ENCODE results near the gene ELOVL5.
"Not testable (repeated sequence)": the region's sequence is repeated elsewhere in the genome, so short reads cannot be mapped to it uniquely, and the experiment has no call there.

The ELOVL5 gene

DNA sequence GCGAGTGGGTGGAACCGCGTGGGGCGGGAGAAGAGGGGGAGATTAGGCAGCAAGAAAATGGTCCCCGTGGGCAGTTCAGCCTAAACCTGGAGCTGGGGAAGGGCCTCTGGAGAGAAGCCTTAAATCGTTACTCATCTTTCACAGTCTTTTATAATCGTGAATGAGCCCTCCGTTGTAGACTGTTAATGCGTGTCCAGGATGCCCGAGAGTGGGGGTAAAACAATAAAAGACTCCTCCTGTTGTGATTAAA is 11.0 kb upstream of the ELOVL5 start:
- no peak for DNase-seq (ENCODE audit: low read depth in 2 of 3, low spot score in 1 of 3)

DNA sequence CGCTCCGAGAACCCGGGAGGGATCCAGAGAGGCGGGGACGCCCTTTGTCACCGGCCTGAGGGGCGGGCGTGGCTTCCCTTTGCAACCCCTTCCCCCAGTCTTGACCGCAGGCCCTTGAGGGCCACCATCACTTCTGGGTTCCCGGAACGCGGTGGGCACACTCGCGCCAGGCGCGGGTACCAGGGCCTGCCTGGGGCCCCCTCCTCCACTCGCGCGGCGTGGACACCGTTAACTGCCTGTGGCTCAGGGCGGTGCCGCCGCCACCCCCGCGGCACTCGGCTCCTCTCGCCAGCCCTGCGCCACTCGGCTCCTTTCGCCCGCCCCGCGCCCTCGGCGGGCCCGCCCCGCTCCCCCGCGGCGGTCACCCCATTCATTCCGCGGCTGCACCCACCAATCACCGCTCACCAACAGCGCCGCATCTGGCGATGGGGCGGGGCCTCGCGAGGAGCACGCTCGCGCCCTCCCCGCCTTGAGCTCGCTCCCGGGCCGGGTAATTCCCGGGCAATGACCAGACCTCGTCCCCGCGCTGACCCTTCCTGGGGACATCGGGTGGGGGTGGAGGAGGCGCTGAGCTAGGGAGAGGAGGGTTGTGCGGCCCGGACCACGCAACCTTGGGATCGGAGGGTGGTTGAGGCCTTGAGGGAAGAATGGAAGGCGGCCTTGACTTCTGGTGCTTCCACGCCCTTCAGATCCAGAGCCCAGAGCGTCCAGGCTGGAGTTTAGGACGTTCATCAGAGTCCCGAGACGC is 10.5 kb upstream of the ELOVL5 start:
- DNase-seq (ENCODE audit: low read depth in 2 of 3, low spot score in 1 of 3) = peak; percentile 80 to 91 (median 87)

DNA sequence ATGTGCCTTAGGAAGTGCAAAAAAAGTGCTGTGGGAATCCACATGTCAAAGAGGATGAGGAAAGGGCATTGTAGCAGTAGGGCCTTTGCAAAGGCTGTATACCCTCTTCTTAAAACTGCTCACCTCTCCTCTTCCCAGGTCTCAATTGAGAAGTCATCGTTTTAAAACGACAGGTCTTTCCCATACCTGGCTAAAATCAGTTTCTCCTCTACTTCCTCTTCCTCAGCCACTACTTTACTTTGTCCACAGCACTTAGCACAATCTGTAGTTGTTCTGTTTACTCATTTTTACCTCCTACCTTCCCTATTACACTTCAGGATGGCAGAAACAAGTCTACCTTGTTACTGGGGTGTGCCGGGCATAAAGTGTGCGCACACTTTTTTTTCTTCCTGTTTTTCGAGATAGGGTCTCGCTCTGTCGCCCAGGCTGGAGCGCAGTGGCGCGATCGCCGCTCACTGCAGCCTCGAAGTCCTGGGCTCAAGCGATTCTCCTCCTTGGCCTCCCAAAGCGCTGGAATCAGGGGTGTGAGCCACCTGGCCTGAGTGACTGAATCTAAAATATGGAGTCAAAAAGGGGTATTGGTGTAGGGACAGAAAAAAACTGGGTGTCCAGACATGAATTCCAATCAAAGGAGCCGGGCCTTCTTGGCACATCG is 9.8 kb upstream of the ELOVL5 start:
- DNase-seq (ENCODE audit: low read depth in 2 of 3, low spot score in 1 of 3) = no peak

DNA sequence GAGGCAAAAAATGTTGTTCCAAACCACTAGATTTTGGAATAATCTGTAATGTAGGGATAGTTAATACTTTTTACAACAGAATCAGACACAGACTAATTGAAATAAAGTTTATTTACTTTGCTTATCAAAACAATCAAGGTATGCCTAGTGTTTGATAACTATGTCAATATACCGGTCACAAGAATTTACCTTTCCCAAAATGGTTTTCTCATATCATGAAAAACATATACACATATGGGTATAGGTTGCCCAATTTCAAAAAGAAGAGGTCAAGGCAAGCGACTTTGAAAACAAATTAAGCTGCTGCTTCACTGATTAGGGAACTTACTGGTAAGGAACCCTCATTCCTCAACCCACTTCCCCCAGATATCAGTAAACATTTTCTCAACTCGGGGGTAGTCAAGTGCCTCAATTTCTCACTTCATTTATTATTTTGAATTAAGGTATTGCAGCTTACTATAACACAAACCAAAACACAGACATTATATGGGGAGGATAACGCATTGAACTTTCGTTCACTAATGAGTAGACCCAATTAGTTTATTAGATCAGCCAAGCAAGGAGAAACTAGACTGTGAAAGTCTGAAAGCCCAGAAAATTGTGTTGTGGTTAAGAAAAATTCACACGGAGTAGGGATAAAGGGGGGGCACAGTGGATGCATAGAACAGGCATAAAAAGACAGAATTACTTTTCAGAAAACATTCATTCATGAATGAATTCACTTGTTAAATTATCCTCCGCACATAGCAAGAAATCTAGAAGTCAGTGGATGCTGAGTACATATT is 9.0 kb upstream of the ELOVL5 start:
- DNase-seq (ENCODE audit: low read depth in 2 of 3, low spot score in 1 of 3) = no peak

DNA sequence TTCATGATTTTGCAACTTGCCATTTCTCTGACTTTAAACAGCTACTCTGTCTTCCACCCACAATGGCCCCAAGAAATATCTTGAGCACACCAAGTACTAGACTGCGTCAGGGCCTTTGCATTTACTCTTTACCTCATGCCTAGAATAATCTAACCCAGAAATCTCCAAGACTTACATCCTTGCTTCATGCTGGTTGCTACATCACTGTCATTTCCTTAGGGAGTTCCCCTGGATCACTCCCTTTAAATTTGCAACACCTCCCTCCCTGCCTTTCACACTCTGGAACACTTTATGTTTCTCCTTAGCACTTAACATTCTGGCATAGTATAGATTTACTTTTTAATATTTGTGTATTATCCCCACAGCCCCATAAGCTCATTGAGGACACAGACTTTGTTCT is 4.9 kb upstream of the ELOVL5 start:
- no peak for DNase-seq (ENCODE audit: low read depth in 2 of 3, low spot score in 1 of 3)

DNA sequence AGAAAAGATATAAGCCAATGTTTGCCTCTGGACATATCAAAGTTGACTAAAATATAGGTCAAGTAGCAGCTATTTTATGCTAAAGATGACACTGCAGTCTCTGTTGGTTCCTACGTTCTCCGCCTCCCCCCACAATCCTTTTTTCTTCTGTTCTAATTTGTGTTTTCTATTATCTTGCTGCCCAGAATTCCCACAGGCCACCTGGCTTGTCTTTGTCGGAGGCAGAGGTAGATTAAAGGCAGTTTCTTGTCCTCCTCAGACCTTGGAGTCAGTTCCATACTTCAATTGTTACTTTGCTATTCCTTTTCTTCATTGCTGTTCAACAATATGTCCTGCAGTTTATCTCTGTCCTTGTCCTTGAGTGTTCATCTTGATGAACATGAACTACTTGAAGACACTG is 3.6 kb upstream of the ELOVL5 start:
- DNase-seq (ENCODE audit: low read depth in 2 of 3, low spot score in 1 of 3) = no peak

DNA sequence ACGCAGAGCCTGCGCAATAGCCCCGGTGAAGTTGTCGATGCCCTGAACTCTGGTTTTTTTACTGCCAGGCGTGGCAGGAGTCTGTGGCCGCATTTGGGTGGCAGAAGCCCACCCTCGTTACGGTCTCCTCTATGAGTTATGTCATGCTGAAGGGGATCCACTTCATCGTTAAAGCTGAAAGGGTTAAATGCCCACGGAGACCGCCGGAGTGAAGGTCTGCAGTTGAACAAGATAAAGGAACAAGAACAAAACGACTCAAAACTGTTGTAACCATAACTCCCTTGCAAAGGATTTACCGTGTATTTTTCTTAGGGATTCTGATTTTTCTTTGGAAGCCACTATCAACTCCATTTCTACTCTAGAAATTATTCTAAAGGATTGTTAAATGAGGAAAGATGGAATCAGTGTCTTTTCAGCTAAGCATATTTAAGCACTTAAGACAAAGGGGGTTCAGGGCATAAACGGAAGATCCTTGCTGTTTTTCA is 501 bp upstream of the ELOVL5 start:
- DNase-seq (ENCODE audit: low read depth in 2 of 3, low spot score in 1 of 3) = no peak

DNA sequence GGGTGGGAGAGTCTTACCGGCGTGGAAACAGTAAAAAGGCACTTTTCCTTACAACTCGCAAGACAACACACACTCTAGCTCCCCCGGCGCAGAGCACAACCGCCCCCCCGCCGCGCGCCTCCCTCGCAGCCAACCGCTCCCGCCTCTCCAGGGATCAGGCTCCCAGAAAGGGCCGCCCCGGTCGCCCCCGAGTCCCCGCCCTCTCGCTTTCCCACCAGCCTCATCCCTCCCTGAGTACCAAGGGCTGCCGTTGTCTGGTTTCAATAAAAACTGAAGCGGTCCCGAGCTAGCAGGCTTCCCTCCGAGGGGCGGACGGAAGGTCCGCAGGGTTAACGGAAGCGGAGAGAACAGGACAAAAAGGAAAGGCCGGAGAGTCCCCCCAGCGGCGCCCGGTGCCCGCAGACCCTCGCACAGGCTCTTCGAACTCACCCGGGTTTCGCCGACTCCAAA is 804 bp downstream of the ELOVL5 start:
- DNase-seq (ENCODE audit: low read depth in 2 of 3, low spot score in 1 of 3) = peak; percentile 30 to 45 (median 30)

DNA sequence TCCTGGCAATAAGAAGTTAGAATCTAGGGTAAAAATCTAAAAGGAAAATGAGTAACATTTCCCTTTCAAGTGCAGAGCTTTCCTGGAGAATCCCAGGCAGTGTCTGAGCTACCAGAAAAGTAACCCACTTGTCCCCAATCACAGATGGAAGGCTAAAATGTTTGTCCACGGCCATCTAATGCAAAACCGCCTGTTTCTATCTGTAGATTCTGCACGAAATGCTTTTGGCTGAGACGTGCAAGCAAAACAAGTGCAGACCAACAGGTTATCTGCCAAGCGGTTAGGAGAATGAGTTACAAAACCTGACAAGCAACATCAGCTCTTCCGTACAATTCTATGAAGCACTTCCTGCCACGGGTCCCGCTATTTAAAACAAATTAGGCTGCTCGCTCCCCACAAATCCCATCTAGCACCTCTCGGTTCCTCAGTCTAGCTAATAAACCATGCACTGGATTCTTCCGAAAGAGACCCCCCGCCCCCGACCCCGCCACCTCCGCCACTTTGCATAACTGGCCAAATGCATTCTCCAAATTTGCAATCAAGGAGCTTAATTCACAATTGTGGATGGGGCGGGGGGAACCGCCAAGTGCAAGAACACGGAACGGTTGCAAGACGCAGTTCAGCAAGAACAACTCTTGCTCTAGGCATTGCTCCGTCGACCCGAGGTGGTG is 1.4 kb downstream of the ELOVL5 start:
- DNase-seq (ENCODE audit: low read depth in 2 of 3, low spot score in 1 of 3) = no peak

DNA sequence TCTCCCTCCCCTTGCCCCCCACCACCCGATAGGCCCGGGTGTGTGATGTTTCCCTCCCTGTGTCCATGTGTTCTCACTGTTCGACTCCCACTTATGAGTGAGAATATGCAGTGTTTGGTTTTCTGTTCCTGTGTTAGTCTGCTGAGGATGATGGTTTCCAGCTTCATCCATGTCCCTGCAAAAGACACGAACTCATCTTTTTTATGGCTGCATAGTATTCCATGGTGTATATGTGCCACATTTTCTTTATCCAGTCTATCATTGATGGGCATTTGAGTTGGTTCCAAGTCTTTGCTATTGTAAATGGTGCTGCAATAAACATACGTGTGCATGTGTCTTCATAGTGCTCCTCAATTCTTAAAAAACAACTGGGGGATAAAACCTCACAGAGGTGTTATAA is 2.7 kb downstream of the ELOVL5 start:
- not testable (repeated sequence) for DNase-seq (ENCODE audit: low read depth in 2 of 3, low spot score in 1 of 3)

DNA sequence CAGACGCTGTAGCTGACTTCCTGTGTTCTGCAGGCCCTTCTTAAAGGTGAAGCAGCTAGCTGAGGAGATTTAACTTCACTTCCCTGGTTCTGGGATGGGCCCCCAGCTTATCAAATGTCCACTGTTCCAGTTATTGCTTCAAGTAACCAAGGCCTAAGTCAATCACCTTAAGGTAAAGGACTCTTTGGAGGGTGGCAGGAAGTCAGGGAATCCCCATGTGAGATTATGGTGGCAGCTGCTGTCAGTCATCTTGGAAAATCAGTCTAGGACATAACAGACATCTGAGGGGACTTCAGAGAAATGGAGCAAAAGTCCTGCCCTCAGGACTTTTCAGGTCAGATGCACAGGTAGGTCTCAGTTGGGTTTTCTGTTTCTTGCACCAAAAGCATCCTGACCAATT is 3.8 kb downstream of the ELOVL5 start:
- DNase-seq (ENCODE audit: low read depth in 2 of 3, low spot score in 1 of 3) = no peak

DNA sequence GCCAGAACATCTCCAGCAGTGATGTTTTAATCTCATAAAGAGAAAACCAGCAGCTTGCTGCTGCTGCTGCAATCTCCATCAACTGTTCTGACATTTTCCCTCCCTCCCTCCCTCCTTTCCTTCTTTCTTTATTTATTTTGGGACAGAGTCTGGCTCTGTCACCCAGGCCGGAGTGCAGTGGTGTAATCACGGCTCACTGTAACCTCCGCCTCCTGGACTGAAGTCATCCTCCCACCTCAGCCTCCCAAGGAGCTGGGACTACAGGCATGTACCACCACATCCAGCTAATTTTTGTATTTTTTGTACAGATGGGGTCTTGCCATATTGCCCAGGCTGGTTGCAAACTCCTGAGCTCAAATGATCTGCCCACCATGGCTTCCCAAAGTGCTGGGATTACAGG is 5.7 kb downstream of the ELOVL5 start:
- no peak for DNase-seq (ENCODE audit: low read depth in 2 of 3, low spot score in 1 of 3)

DNA sequence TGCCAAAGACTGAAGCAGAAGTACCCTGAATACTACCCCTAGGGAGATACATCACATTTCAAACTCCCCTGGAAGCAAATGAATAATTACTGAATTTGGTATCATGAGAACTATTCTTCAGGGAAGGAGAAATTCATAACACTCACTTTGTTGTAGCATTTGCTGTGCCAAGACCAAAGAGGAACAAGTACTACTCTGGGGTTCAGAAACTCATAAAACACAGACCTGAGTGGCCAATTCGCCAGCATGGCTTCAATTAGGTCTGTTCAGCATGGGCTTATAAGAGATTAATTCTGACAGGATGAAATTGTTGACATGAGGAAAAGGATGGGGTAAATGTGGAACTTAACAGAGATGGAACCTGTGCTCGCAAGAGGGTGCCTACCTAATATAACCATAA is 6.5 kb downstream of the ELOVL5 start:
- DNase-seq (ENCODE audit: low read depth in 2 of 3, low spot score in 1 of 3) = no peak

DNA sequence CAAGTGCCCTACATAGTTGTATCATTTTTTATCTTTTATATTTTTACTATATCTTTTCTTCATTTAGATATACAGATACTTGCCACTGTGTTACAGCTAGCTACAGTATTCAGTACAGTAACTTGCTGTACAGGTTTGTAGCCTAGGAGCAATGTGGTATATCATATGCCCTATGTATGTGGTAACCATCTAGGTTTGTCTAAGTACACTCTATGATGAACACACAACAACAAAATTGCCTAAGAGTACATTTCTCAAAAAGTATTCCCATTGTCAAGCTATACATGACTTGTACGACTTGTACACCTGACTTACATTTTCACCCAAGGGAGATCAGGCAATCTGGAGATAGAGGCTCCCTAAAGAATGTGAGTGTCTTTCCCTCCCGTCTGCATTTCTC is 8.2 kb downstream of the ELOVL5 start:
- no peak for DNase-seq (ENCODE audit: low read depth in 2 of 3, low spot score in 1 of 3)

DNA sequence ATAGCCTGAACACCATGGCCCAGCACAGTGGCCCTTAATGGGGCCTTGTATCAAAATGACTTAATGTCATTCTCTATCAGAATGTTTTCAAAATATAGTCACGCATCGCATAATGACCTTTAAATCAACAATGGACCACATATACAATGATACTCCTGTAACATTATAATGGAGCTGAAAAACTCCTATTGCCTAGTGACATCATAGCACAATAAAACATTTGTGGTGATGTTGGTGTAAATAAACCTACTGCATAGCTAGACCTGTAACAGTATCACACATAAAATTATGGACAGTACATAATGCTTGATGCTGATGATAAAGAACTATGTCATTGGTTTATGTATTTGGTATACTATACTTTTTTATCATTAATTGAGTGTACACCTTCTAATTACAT is 9.3 kb downstream of the ELOVL5 start:
- no peak for DNase-seq (ENCODE audit: low read depth in 2 of 3, low spot score in 1 of 3)

DNA sequence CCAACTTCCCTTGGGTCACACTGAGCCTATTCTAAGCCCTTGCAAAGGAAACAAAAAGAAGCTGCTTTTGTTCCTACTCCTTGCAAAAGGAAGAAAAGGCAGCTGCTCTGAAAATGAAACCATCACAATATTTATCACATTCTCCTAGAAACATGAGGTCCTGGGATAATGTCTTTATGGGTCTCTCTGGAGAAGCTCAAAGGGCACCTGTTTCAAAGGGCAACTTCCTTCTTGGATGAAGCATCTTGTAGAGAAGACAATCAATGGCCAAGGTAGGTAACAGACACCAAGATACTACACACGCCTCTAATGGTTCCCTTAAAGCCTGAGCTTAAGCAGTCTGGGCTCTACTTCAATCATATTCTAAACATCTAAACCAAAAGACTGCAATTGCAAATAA is 10.4 kb downstream of the ELOVL5 start:
- DNase-seq (ENCODE audit: low read depth in 2 of 3, low spot score in 1 of 3) = no peak

DNA sequence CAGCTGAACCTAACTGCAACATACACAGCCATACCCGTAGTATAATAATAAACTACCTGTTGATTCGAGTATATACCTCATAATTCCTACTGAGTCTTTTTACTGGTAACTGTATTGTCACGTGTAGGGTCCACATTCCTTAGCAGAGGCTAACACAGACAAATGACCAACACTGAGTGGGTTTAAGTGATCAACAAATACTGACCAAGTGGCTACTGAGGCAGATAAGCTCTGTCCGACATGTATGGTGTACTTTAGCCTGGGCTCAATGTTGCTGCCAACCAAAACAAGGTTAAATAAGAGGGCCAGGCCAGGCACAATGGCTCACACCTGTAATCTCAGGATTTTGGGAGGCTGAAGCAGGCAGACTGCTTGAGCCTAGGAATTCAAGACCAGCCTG is 12.7 kb downstream of the ELOVL5 start:
- no peak for DNase-seq (ENCODE audit: low read depth in 2 of 3, low spot score in 1 of 3)

DNA sequence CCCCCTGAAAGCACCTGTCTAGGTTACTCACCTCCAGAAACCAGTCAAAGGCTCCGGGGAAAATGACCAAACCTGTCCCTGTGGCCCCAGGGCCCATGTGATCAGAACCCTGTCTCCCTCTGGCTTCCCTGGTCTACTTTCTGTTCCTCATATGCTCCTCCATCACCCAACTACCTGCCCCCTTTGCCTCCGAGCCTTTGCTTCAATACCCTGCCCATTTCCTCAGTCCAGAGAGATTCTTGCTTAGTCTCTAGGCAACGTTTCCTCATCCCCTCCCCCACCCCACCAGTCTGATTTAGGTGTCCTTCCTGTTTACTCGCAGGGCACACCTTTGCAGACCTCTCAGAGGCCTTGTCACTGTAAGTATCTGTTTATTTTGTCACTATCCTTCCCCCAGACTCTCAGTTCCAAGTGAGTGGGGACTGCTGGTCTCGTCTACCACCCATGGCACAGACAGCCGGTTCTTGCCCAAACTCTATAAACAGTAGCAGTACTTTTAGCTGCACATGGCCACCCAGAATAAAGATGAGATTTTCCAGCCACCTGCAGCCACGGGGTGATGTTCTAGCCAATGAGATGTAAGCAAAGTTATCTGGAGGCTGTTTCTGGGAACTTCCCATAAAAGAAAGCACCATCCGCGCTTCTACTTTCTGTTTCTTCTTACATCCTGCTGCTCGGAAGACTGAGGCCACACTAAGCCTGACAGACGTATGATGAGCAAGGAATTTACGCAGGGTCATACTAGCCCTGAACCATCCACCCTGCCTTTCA is 13.3 kb downstream of the ELOVL5 start:
- peak; percentile 40 to 58 (median 48) for DNase-seq (ENCODE audit: low read depth in 2 of 3, low spot score in 1 of 3)

DNA sequence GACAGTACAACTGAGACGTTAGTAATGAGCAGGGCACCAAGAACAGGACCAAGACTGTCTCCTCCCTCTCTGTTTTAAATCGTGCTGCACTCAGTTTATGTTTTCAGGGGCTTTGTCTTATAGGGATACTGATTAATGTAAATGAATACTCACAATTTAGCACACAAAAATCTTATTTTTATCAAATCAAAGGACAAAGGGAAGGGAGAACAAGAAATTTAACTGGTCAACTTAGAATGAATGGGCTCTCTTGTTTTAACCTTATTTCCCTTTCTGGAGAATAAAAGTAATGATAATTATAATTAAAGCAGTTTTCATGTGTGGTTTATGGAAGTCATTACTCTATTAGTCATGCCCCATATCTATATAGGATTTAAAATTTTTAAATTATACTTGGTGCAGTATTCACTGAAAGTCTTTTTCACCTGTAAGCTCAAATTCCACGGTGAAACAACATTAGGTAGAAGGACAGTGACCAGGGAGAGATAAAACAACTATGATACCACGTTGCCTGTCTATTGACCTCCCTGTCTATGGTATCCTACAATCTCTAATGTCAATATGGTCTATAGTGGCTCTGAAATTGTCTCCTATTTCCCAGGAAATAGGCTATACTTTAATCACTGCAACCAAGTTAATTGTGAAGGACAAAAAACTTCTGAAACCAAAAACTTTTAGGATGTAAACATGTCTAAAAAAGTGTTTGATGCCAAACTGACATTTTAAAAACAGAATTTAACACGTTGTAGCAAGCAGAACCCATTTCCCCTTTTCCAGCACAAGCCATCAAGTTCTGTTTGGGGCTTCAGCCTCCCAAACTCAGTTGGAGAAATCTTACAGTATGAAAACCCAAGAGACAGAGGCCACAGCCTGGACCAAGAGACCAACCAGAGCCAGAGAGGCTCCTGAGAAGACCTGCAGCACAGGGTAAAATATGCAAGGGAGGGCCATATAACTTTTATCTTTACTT is 15.0 kb downstream of the ELOVL5 start:
- no peak for DNase-seq (ENCODE audit: low read depth in 2 of 3, low spot score in 1 of 3)

DNA sequence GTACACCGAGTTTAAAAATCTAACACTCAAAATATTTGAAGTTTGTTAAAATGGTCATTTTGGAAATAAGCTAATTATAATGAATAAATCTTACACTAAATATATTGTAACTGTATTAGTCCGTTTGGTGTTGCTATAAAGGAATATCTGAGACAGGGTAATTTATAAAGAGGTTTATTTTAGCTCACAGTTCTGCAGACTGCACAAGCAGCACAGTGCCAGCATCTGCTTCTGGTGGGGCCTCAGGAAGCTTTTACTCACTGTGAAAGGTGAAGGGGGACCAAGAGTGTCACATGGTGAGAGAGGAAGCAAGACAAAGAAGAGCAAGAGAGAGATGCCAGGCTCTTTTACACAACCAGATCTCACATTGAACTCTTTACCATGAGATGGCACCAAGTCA is 17.1 kb downstream of the ELOVL5 start:
- no peak for DNase-seq (ENCODE audit: low read depth in 2 of 3, low spot score in 1 of 3)

All from stimulated activated CD4-positive, alpha-beta T cell treated with anti-CD3 and anti-CD28 coated beads, Interleukin-12 subunit alpha, Interleukin-12 subunit beta, amount 100 ng/mL, for 48 hours (primary cell).